ENCODE measurements around the gene TMEM141. TPM values are rescaled to one million over a fixed set of nuclear protein-coding genes. Genes with fewer than 3 reads are reported as not detected.

The TMEM141 gene
- total and polyA plus RNA-seq, 2 donors (not counting 3 experiments of a cell fraction or from before 2014, with no cell fraction given), result 43.2 to 146 TPM

GRCh38 chr9:136757328-136757727 lies 33.8 kb upstream of the TMEM141 start:
- intact Hi-C loops (cut with micrococcal nuclease) (no loop called here), dilution Hi-C loops (cut with MboI; ENCODE audit: extremely low pct_ligation_motif_present, low sequenced_read_pairs) (no loop called here)
- no peaks in the 10 kb centered on the region for H3K9me3 ChIP-seq (replicated peaks; ENCODE audit: control insufficient read depth, insufficient read depth, low read length)
- DNase-seq (ENCODE audit: low read depth, low spot score) (no peak), FAIRE-seq (no peak)
- no peaks in the 10 kb centered on the region for H3K27me3 ChIP-seq (ENCODE audit: control insufficient read depth in 2 of 2, insufficient read depth in 2 of 2, low read length in 2 of 2)
- H3K27ac ChIP-seq (ENCODE audit: insufficient read depth, low read depth, low read length), result no peak overlapping the region
- ChIA-PET CTCF (interaction anchor here (1.4 kb wide), 1 partner anchor 11 kb away, joined by 5 read pairs; no protein-coding TSS in a partner anchor), POLR2A (no interaction called here)
- no peak overlapping the region for H3K9ac ChIP-seq (replicated peaks; ENCODE audit: extremely low read depth, insufficient read depth, low read length)
- H2AFZ ChIP-seq (ENCODE audit: low read depth, low read length), result no peak overlapping the region
- no TSS peak for BruUV-seq (replicated peaks)
- H3K4me3 ChIP-seq (replicated peaks in 1 of 3; ENCODE audit: insufficient read depth in 1 of 3, low read depth in 1 of 3, low read length in 3 of 3), result no peak overlapping the region
- no peak overlapping the region for H3K4me2 ChIP-seq (ENCODE audit: insufficient read depth, low read length)
- H3K9me1 ChIP-seq (replicated peaks; ENCODE audit: control insufficient read depth, extremely low read depth, insufficient read depth, low read length), result no peaks in the 10 kb centered on the region
- H4K20me1 ChIP-seq (replicated peaks; ENCODE audit: control insufficient read depth, extremely low read depth, insufficient read depth, low read length), result no peaks in the 10 kb centered on the region
- H3K79me2 ChIP-seq (ENCODE audit: control insufficient read depth, insufficient read depth, low read length), result no peaks in the 10 kb centered on the region
- no peak for TF ChIP-seq MYC (IDR thresholded peaks at IDR 0.05; ENCODE audit: low read depth, low read length)
- TF ChIP-seq, protein P1, sequence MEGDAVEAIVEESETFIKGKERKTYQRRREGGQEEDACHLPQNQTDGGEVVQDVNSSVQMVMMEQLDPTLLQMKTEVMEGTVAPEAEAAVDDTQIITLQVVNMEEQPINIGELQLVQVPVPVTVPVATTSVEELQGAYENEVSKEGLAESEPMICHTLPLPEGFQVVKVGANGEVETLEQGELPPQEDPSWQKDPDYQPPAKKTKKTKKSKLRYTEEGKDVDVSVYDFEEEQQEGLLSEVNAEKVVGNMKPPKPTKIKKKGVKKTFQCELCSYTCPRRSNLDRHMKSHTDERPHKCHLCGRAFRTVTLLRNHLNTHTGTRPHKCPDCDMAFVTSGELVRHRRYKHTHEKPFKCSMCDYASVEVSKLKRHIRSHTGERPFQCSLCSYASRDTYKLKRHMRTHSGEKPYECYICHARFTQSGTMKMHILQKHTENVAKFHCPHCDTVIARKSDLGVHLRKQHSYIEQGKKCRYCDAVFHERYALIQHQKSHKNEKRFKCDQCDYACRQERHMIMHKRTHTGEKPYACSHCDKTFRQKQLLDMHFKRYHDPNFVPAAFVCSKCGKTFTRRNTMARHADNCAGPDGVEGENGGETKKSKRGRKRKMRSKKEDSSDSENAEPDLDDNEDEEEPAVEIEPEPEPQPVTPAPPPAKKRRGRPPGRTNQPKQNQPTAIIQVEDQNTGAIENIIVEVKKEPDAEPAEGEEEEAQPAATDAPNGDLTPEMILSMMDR (IDR thresholded peaks at IDR 0.05; ENCODE audit: extremely low read depth in 1 of 2, insufficient read depth in 1 of 2, low read depth in 1 of 2, low read length in 2 of 2), result no peak
- TF ChIP-seq POLR2AphosphoS5 (IDR thresholded peaks at IDR 0.05; ENCODE audit: insufficient read depth, low read depth, low read length), result no peak
- TF ChIP-seq, protein P2, sequence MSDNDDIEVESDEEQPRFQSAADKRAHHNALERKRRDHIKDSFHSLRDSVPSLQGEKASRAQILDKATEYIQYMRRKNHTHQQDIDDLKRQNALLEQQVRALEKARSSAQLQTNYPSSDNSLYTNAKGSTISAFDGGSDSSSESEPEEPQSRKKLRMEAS (IDR thresholded peaks at IDR 0.05; ENCODE audit: insufficient read depth, insufficient read length), result no peak
- no peak for TF ChIP-seq EZH2 (IDR thresholded peaks at IDR 0.05; ENCODE audit: borderline replicate concordance, low read depth, low read length, severe bottlenecking)
- TF ChIP-seq GATA2 (IDR thresholded peaks at IDR 0.05; ENCODE audit: insufficient read depth, insufficient read length, low read depth, low read length), result no peak
- TF ChIP-seq JUN (IDR thresholded peaks at IDR 0.05; ENCODE audit: borderline replicate concordance, insufficient read depth, insufficient read length, low read depth), result no peak
- TF ChIP-seq FOS (IDR thresholded peaks at IDR 0.05; ENCODE audit: borderline replicate concordance, insufficient read depth, low read length), result no peak
- TF ChIP-seq POLR2A (IDR thresholded peaks at IDR 0.05; ENCODE audit: low read depth, low read length), result no peak
- H3K4me1 ChIP-seq (ENCODE audit: control insufficient read depth, extremely low read depth, insufficient read depth, low read length), result no peaks in the 10 kb centered on the region
- no peaks in the 10 kb centered on the region for H3K36me3 ChIP-seq (ENCODE audit: control insufficient read depth in 2 of 2, extremely low read depth in 1 of 2, insufficient read depth in 2 of 2, low read length in 2 of 2)

Measured in endothelial cell of umbilical vein (primary cell).